Left lung (tissue), 10 donors: Measurements from ENCODE around the gene FERMT2. TPM values are rescaled to one million over a fixed set of nuclear protein-coding genes. Genes with fewer than 3 reads are reported as not detected.

Experiments
- ATAC-seq: fragments of 200-7000 bp; cut with Tn5 transposase; one replicate; pipeline ENCODE4 v1.9.1; 2020; ENCODE audit warnings: moderate library complexity
- DNase-seq, 4 donors: peaks; one replicate each; pipeline ENCODE4 v3.0.0-alpha.2; 2013 to 2020
- H3K27ac ChIP-seq, 2 donors: fragments of 200-600 bp; sonication (generic) in 1 of 2; one replicate each; pipeline versions ENCODE4 v1.5.0 to v1.8.0; 2020 to 2021
- H3K27me3 ChIP-seq, 2 donors: fragments of 200-600 bp; sonication (generic) in 1 of 2; one replicate each; pipeline versions ENCODE4 v1.5.0 to v1.8.0; 2020 to 2021
- H3K36me3 ChIP-seq, 2 donors: fragments of 200-600 bp; sonication (generic) in 1 of 2; one replicate each; pipeline versions ENCODE4 v1.5.0 to v1.8.0; 2020 to 2021
- H3K4me1 ChIP-seq, 2 donors: fragments of 200-600 bp; one replicate each; pipeline ENCODE4 v1.8.0; 2021
- H3K4me3 ChIP-seq, 2 donors: fragments of 200-600 bp; sonication (generic) in 1 of 2; one replicate each; pipeline versions ENCODE4 v1.5.0 to v1.8.0; 2020 to 2021; ENCODE audit warnings: mild to moderate bottlenecking in 1 of 2
- H3K9me3 ChIP-seq, 2 donors: fragments of 200-600 bp; sonication (generic) in 1 of 2; one replicate each; pipeline versions ENCODE4 v1.5.0 to v1.8.0; 2020 to 2021
- intact Hi-C, 2 donors: fragments of 100-400 bp; cut with DNase I; formaldehyde crosslinking; loops; one replicate each; pipeline versions ENCODE4 v1.11.2 to v1.14.2; 2022
- polyA plus RNA-seq, 6 donors: library from polyadenylated mRNA; unstranded; fragments of 120-200 nt; gene quantifications; one replicate each; pipeline ENCODE4 v1.2.1, GENCODE V29; 2013; ENCODE audit not compliant: insufficient read length in 6 of 6
- total RNA-seq, 2 donors: library from RNA; stranded (reverse); fragmentation: NEBNext Ultra II Directional; extraction: Animal tissue kit (Norgen Biotek cat#: 25700); gene quantifications; one replicate each; pipeline ENCODE4 v1.2.1, GENCODE V29; 2021
- TF ChIP-seq, protein P1 (sequence below), 2 donors: fragments of 200-600 bp; sonication (generic) in 1 of 2; IDR thresholded peaks; one replicate each; pipeline versions ENCODE4 v1.5.0 to v1.8.0; 2021; ENCODE audit warnings: antibody characterized with exemption in 2 of 2
- donor health status: DM: no; HTN: yes; CAD: no.
- donor health status: DM: no; HTN: no; CAD: no.

The FERMT2 gene
- total and polyA plus RNA-seq, 8 donors = 93.4 to 148 (median 131) TPM

DNA sequence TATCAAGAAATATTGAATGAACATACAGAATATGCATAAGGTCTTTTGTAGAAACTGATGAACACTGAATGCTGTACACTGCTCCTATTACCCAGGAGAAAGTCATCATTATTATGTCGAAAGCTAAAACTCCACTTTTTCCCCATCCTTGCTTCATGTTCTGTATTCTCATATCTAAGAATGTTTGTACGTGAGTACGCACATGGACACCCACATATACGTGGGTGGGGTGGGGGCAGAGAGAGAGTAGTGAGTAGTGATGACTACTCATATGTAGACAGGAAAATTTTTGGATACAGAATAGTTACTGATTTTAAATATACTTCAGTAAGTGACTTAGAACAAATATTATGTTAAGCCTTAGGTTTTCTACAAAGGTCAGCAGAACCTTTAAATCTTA lies 75.1 kb downstream of the FERMT2 start:
- Histone ChIP-seq H3K27ac (peak overlapping the region; percentile 2 to 15), H3K9me3 (no peaks in the 10 kb centered on the region), H3K36me3 (peaks cover 3 to 67% of the 10 kb centered on the region in 2 donors), H3K4me3 (no peak overlapping the region), H3K27me3 (no peaks in the 10 kb centered on the region), H3K4me1 (peaks cover 0 to 5% of the 10 kb centered on the region in 2 donors)
- intact Hi-C loops = no loop called here
- DNase-seq (no peak), ATAC-seq (no peak)
- TF ChIP-seq, protein P1, sequence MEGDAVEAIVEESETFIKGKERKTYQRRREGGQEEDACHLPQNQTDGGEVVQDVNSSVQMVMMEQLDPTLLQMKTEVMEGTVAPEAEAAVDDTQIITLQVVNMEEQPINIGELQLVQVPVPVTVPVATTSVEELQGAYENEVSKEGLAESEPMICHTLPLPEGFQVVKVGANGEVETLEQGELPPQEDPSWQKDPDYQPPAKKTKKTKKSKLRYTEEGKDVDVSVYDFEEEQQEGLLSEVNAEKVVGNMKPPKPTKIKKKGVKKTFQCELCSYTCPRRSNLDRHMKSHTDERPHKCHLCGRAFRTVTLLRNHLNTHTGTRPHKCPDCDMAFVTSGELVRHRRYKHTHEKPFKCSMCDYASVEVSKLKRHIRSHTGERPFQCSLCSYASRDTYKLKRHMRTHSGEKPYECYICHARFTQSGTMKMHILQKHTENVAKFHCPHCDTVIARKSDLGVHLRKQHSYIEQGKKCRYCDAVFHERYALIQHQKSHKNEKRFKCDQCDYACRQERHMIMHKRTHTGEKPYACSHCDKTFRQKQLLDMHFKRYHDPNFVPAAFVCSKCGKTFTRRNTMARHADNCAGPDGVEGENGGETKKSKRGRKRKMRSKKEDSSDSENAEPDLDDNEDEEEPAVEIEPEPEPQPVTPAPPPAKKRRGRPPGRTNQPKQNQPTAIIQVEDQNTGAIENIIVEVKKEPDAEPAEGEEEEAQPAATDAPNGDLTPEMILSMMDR (IDR thresholded peaks at IDR 0.05) = no peak

DNA sequence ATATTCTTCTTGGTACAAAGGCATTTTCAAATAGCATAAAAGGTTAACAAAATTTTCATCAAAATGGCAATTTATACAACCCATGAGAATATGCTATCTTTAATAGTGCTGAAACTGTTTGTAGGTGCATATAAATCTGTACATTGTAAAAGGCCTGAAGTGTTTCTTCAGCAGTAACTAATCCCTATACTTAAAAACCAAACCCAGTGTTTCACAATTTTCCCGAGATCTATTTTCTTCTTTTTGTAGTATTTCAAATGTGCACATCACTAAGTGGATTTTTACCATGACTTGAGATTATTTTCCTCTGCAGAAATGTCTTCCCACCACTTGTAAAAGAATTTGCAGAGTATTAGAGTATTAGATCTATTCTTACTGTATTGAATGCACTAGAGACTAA lies 76.5 kb downstream of the FERMT2 start:
- H3K9me3 ChIP-seq = no peaks in the 10 kb centered on the region
- no peak for DNase-seq
- no peak for ATAC-seq
- intact Hi-C loops = no loop called here
- H3K27me3 ChIP-seq = no peaks in the 10 kb centered on the region
- peaks cover 0 to 5% of the 10 kb centered on the region in 2 donors for H3K4me1 ChIP-seq
- TF ChIP-seq, protein P1 (IDR thresholded peaks at IDR 0.05) = no peak
- no peak overlapping the region for H3K27ac ChIP-seq
- no peak overlapping the region for H3K4me3 ChIP-seq
- H3K36me3 ChIP-seq = peaks cover 5 to 70% of the 10 kb centered on the region in 2 donors

DNA sequence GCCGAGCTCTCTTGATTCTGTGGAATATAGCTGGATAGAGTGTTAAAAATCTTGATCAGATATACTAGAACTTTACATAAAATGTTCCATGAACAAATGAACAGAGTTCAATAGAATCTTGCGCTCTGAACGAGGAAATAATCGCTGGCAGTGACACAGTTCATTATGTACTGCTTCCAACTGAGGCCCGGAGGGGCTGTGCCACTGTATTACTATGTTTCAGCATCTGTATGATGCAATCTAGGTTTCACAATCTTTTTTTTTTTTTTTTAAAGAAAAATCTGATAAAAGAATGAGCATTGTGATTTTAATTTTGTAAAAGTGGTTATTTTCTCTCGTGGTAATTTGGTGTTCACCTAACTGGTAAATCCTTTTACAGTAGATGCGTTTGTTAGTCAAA lies 77.2 kb downstream of the FERMT2 start:
- DNase-seq = peak in 2 of 4 donors; percentile 60 to 70
- no peak overlapping the region for H3K4me3 ChIP-seq
- H3K27ac ChIP-seq = no peak overlapping the region
- peaks cover 0 to 5% of the 10 kb centered on the region in 2 donors for H3K4me1 ChIP-seq
- no peaks in the 10 kb centered on the region for H3K9me3 ChIP-seq
- intact Hi-C loops = no loop called here
- peak; percentile 58 for ATAC-seq
- TF ChIP-seq, protein P1 (IDR thresholded peaks at IDR 0.05) = no peak
- no peaks in the 10 kb centered on the region for H3K27me3 ChIP-seq
- H3K36me3 ChIP-seq = peaks cover 5 to 74% of the 10 kb centered on the region in 2 donors

DNA sequence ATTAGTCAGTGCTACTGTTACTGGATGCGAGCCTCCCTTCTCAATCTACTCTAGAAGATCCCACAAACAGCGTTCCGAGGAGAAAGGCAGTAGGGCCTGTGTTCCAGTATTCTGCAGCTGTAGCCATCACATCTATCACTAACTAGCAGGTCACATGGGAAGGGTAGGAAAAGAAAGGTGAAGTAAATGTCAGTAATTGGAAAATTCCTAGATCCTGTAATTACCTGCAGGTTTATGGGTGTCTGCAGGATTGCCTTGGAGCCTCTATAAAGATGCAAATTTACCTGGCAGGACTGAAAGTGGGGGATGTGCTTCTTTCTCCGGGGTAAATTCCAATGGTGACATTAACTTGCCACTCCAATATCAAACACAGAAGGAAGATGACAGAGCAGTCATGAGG lies 77.8 kb downstream of the FERMT2 start:
- Histone ChIP-seq H3K9me3 (no peaks in the 10 kb centered on the region), H3K27me3 (no peaks in the 10 kb centered on the region), H3K4me3 (no peak overlapping the region), H3K4me1 (peaks cover 0 to 5% of the 10 kb centered on the region in 2 donors), H3K36me3 (peaks cover 5 to 77% of the 10 kb centered on the region in 2 donors), H3K27ac (no peak overlapping the region)
- no peak for DNase-seq
- intact Hi-C loops = no loop called here
- ATAC-seq = no peak
- TF ChIP-seq, protein P1 (IDR thresholded peaks at IDR 0.05) = no peak

DNA sequence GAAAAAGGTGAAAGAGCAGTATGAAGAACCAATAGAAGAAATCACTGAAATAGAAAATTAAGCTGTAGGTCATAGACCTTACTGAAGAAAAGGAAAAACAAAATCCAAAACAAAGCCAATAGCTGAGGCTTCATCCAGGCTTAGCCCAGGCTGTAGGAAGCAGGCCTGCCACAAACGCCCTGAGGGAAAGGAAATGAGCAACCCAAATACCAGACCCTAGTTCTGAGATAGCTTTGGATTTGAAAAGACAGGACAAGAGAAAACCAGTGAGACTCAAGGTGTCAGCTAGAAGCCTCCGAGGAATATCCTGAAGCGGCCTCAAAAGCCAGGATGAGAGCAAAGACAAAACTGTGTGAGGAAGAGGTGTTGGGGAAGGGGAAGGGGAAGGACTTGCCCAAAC lies 79.2 kb downstream of the FERMT2 start:
- Histone ChIP-seq H3K4me1 (peaks cover 0 to 5% of the 10 kb centered on the region in 2 donors), H3K27me3 (no peaks in the 10 kb centered on the region), H3K36me3 (peaks cover 5 to 74% of the 10 kb centered on the region in 2 donors), H3K9me3 (no peaks in the 10 kb centered on the region), H3K4me3 (no peak overlapping the region), H3K27ac (no peak overlapping the region)
- no peak for DNase-seq
- TF ChIP-seq, protein P1 (IDR thresholded peaks at IDR 0.05) = no peak
- ATAC-seq = no peak
- intact Hi-C loops = no loop called here
